HG03039 (cell line): ENCODE data around the gene ZFYVE26.
"Not testable (repeated sequence)": the region's sequence is repeated elsewhere in the genome, so short reads cannot be mapped to it uniquely, and the experiment has no call there.

Source experiments
- ATAC-seq: cut with Tn5 transposase; IDR thresholded peaks from one replicate; pipeline ENCODE4 v1.9.1; 2021; ENCODE audit warnings: mild to moderate bottlenecking, moderate library complexity; ENCODE audit not compliant: unreplicated experiment

ZFYVE26 gene

GRCh38 chr14:67816326-67817002, at the start of gene ZFYVE26:
Gene ZFYVE26 (minus strand): TSS chr14:67816590. CDS start chr14:67815963, 627 bp downstream.
- peak; percentile 85 for ATAC-seq

GRCh38 chr14:67863223-67863622, 46.8 kb upstream of the ZFYVE26 start:
- ATAC-seq: no peak

GRCh38 chr14:67859169-67859749, 42.9 kb upstream of the ZFYVE26 start:
- ATAC-seq: no peak

- no peak for ATAC-seq
These were observed 41.5 kb upstream of the ZFYVE26 start for GRCh38 chr14:67857778-67858350.

GRCh38 chr14:67856827-67857226, 40.4 kb upstream of the ZFYVE26 start:
- no peak for ATAC-seq

GRCh38 chr14:67853715-67854114, 37.3 kb upstream of the ZFYVE26 start:
- ATAC-seq: no peak

- no peak for ATAC-seq
These were observed 36.7 kb upstream of the ZFYVE26 start for GRCh38 chr14:67852926-67853604.

- ATAC-seq: no peak
These were observed 35.5 kb upstream of the ZFYVE26 start for GRCh38 chr14:67851785-67852410.

- ATAC-seq: no peak
These were observed 33.9 kb upstream of the ZFYVE26 start for GRCh38 chr14:67850066-67850830.

- no peak for ATAC-seq
These were observed 29.7 kb upstream of the ZFYVE26 start for GRCh38 chr14:67846029-67846610.

GRCh38 chr14:67837011-67837624, 20.7 kb upstream of the ZFYVE26 start:
- no peak for ATAC-seq

GRCh38 chr14:67835596-67835995, 19.2 kb upstream of the ZFYVE26 start:
- no peak for ATAC-seq

GRCh38 chr14:67833403-67833802, 17.0 kb upstream of the ZFYVE26 start:
- no peak for ATAC-seq

GRCh38 chr14:67831113-67831512, 14.7 kb upstream of the ZFYVE26 start:
- no peak for ATAC-seq

- no peak for ATAC-seq
These were observed 4.7 kb upstream of the ZFYVE26 start for GRCh38 chr14:67821121-67821520.

GRCh38 chr14:67820428-67820971, 4.1 kb upstream of the ZFYVE26 start:
- ATAC-seq: no peak

- peak; percentile 49 for ATAC-seq
These were observed 3.4 kb upstream of the ZFYVE26 start, which contains the start of gene RAD51B for GRCh38 chr14:67819563-67820421. Gene RAD51B (plus strand): TSS chr14:67819779.

GRCh38 chr14:67818476-67818875, 2.1 kb upstream of the ZFYVE26 start:
- not testable (repeated sequence) for ATAC-seq
